Parathyroid adenoma (tissue), 2 donors: Measurements from ENCODE around the gene GOSR1.
"Not testable (repeated sequence)": the region's sequence is repeated elsewhere in the genome, so short reads cannot be mapped to it uniquely, and the experiment has no call there.

Experiments used
- H2AFZ ChIP-seq: fragments of 300-600 bp; sonication (generic); one replicate; pipeline ENCODE4 v1.7.0; 2017; ENCODE audit warnings: antibody characterized with exemption, mild to moderate bottlenecking
- H3K27ac ChIP-seq: fragments of 300-600 bp; sonication (generic); one replicate; pipeline ENCODE4 v1.7.0; 2017
- H3K27me3 ChIP-seq: fragments of 300-600 bp; sonication (generic); one replicate; pipeline ENCODE4 v1.7.0; 2017; ENCODE audit warnings: low read length; ENCODE audit not compliant: control insufficient read depth, insufficient read depth
- H3K36me3 ChIP-seq: fragments of 300-600 bp; sonication (generic); one replicate; pipeline ENCODE4 v1.7.0; 2017; ENCODE audit warnings: low read length; ENCODE audit not compliant: control insufficient read depth, insufficient read depth
- H3K4me1 ChIP-seq: fragments of 300-600 bp; sonication (generic); one replicate; pipeline ENCODE4 v1.7.0; 2017; ENCODE audit warnings: control low read depth
- H3K4me2 ChIP-seq: fragments of 300-600 bp; sonication (generic); one replicate; pipeline ENCODE4 v1.7.0; 2017; ENCODE audit warnings: low read length
- H3K4me3 ChIP-seq: fragments of 300-600 bp; sonication (generic); one replicate; pipeline ENCODE4 v1.7.0; 2017; ENCODE audit warnings: low read depth, low read length
- H3K79me2 ChIP-seq: fragments of 300-600 bp; sonication (generic); one replicate; pipeline ENCODE4 v1.7.0; 2017; ENCODE audit warnings: control low read depth
- H3K9ac ChIP-seq: fragments of 300-600 bp; sonication (generic); one replicate; pipeline ENCODE4 v1.7.0; 2017; ENCODE audit warnings: mild to moderate bottlenecking
- H3K9me3 ChIP-seq: fragments of 300-600 bp; sonication (generic); one replicate; pipeline ENCODE4 v1.7.0; 2017; ENCODE audit warnings: low read length; ENCODE audit not compliant: control insufficient read depth
- TF ChIP-seq, protein P1 (sequence below): fragments of 300-600 bp; sonication (generic); IDR thresholded peaks from one replicate; pipeline ENCODE4 v1.7.0; 2017; ENCODE audit warnings: antibody characterized with exemption, mild to moderate bottlenecking
- donor health status: primary hyperparathyroidism.

GOSR1 gene

DNA sequence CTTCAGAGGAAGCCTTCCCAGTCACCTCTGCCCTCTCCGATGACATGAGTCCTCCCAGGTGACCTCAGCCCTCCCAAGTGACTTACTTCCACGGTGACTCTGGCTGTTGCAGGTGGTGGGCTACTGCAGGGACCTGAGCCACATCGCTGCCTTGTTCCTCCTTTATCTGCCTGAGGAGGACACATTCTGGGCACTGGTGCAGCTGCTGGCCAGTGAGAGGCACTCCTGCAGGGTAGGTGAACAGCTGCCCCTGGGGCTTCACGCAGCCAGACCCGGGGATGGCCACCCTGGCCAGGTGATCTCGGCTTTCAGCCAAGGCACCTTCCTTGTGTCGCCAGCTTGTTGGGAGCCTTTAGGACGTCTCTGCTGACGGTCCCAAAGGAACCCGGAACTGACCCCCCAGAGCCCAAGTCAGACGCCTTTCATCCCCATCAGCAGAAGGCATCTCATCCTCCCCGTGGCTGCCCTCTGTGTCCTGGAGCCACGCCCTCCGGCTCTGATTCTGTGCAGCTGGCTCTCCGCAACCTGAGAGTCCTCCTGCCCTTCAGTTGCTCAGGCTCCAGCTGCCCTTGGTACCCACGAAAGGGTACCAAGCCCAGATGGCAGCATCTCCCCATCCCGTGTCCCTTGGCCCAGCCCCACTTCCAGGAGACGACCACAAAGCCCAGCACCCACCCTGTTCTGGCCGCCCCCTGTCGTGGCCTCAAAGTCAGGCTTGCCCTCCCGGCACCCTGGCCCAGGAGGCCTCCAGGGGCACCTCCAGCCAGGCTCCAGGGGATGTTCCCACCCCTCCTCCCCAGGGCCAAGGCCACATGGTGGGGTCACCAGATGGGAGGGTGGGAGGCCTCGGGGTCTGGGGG is 81.7 kb downstream of the GOSR1 start:
- H3K9ac ChIP-seq: no peak overlapping the region
- TF ChIP-seq, protein P1, sequence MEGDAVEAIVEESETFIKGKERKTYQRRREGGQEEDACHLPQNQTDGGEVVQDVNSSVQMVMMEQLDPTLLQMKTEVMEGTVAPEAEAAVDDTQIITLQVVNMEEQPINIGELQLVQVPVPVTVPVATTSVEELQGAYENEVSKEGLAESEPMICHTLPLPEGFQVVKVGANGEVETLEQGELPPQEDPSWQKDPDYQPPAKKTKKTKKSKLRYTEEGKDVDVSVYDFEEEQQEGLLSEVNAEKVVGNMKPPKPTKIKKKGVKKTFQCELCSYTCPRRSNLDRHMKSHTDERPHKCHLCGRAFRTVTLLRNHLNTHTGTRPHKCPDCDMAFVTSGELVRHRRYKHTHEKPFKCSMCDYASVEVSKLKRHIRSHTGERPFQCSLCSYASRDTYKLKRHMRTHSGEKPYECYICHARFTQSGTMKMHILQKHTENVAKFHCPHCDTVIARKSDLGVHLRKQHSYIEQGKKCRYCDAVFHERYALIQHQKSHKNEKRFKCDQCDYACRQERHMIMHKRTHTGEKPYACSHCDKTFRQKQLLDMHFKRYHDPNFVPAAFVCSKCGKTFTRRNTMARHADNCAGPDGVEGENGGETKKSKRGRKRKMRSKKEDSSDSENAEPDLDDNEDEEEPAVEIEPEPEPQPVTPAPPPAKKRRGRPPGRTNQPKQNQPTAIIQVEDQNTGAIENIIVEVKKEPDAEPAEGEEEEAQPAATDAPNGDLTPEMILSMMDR: no peak
- no peak overlapping the region for H3K4me3 ChIP-seq
- H3K36me3 ChIP-seq: no peaks in the 10 kb centered on the region
- no peak overlapping the region for H2AFZ ChIP-seq
- H3K4me2 ChIP-seq: no peak overlapping the region
- no peaks in the 10 kb centered on the region for H3K79me2 ChIP-seq
- no peaks in the 10 kb centered on the region for H3K27me3 ChIP-seq
- no peak overlapping the region for H3K27ac ChIP-seq
- H3K9me3 ChIP-seq: no peaks in the 10 kb centered on the region
- H3K4me1 ChIP-seq: no peaks in the 10 kb centered on the region

DNA sequence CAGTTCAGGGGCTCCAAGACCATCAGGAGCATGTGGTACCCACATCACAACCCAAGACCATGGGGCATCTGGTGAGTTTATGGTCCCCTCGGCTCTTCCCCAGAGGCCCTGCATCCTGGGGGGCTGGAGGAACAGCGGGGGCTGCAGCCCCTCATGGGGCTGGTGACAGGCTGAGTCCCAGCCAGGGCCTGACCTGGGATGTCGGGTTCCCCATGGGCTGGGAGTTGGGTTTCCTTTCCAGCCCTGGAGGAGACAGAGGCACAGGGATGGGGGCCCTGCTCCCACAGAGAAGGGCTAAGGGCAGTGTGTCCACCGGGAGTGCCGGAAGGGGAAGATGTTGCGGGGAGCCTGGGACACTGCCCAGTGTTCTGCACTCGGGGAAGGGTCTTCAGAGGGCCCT is 82.4 kb downstream of the GOSR1 start:
- Histone ChIP-seq H3K27me3 (no peaks in the 10 kb centered on the region), H3K4me3 (no peak overlapping the region), H3K27ac (no peak overlapping the region), H3K4me1 (no peaks in the 10 kb centered on the region), H3K9ac (no peak overlapping the region), H2AFZ (no peak overlapping the region), H3K79me2 (no peaks in the 10 kb centered on the region), H3K36me3 (no peaks in the 10 kb centered on the region), H3K4me2 (no peak overlapping the region), H3K9me3 (no peaks in the 10 kb centered on the region)
- TF ChIP-seq, protein P1: no peak

DNA sequence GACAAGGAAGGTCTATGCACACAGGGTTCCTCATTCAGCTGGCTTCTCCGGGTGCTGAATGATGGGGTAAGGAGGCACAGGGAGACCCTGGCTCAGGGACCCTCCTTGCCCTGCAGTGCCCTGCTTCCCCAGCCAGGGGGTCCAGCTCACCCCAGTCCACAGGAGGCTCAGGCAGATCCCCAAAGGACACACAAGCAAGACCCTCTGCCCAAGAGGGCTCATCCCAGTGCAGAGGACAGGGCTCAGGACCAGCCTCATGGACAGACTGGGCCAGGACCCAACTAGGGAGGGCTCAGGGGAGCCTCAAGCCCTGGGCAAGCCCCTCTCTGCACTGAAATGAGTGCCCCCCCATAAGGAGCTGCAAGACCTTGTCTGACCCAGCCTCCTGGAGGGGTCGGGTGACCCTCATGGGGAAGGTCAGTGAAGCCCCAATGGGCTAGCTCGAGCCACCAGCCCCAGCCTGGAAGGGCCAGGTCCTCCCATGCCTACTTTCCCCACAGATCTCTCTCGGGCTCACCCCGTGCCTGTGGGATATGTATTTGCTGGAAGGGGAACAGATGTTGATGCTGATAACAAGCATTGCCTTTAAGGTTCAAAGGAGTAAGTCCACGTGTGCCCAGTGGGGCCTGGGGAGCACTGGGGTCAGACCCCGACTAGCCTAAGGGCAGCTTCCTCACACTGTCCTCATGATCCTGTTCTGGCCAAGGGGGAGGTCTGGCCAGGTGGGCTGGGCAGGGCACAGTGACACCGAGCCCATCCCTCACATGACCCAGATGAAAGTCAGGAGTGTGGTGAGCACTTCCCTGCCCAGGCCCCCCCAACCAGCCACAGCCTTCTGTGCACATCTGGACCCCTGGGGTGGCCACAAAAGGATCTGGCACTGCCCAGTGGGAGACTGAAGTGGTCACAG is 83.2 kb downstream of the GOSR1 start:
- H3K4me2 ChIP-seq, H3K4me3 ChIP-seq, H3K27me3 ChIP-seq, H3K9ac ChIP-seq, H3K9me3 ChIP-seq, H3K36me3 ChIP-seq, H2AFZ ChIP-seq, H3K4me1 ChIP-seq, H3K27ac ChIP-seq, H3K79me2 ChIP-seq: not testable (repeated sequence)

DNA sequence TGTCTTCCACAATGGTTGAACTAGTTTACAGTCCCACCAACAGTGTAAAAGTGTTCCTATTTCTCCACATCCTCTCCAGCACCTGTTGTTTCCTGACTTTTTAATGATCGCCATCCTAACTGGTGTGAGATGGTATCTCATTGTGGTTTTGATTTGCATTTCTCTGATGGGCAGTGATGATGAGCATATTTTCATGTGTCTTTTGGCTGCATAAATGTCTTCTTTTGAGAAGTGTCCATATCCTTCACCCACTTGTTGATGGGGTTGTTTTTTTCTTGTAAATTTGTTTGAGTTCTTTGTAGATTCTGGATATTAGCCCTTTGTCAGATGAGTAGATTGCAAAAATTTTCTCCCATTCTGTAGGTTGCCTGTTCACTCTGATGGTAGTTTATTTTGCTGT is 84.6 kb downstream of the GOSR1 start:
- H3K27ac ChIP-seq, H3K4me2 ChIP-seq, H3K9me3 ChIP-seq, H3K4me1 ChIP-seq, H3K9ac ChIP-seq, H3K4me3 ChIP-seq, H3K79me2 ChIP-seq, H3K36me3 ChIP-seq, H2AFZ ChIP-seq, H3K27me3 ChIP-seq: not testable (repeated sequence)

DNA sequence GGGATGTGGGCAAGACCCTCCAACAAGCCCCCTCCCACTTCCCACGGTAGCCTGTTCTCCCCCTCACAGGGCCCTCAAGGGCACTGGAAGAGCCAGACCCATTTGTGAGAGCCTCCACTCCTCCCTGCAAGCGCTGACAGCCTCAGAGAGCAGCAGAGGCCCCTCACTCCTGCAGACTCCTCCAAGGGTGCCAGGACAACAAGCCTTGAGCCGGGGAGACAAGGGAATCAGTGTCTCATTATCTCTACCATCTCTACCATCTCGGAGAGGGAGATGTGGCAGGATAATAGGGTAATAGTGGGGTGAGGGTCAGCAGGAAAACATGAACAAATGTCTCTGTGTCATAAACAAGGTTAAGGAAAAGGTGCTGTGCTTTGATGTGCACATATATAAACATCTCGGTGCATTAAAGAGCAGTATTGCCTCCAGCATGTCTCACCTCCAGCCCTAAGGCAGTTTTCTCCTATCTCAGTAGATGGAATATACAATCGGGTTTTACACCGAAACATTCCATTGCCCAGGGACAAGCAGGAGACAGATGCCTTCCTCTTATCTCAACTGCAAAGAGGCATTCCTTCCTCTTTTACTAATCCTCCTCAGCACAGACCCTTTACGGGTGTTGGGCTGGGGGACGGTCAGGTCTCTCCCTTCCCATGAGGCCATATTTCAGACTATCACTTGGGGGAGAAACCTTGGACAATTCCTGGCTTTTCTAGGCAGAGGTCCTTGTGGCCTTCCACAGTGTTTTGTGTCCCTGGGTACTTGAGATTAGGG is 86.1 kb downstream of the GOSR1 start:
- not testable (repeated sequence) for H3K9me3 ChIP-seq, H3K36me3 ChIP-seq, H2AFZ ChIP-seq, H3K79me2 ChIP-seq, H3K4me3 ChIP-seq, H3K4me1 ChIP-seq, H3K4me2 ChIP-seq, H3K27me3 ChIP-seq, H3K27ac ChIP-seq, H3K9ac ChIP-seq

DNA sequence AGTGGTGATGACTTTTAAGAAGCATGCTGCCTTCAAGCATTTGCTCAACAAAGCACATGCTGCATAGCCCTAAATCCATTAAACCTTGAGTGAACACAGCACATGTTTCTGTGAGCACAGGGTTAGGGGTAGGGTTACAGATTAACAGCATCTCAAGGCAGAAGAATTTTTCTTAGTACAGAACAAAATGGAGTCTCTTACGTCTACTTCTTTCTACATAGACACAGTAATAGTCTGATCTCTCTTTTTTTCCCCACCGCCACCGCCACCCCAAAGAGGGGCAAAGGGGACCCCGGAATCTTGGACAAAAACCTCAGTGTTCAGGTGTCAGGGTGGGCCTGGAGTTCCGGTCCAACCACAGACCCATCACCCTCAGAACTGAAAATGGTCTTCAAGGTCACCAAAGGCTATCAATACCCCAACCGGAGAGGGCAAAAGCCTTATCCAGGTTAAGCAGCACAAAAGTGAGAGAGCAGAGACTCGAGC is 86.7 kb downstream of the GOSR1 start:
- H3K27ac ChIP-seq: not testable (repeated sequence)

DNA sequence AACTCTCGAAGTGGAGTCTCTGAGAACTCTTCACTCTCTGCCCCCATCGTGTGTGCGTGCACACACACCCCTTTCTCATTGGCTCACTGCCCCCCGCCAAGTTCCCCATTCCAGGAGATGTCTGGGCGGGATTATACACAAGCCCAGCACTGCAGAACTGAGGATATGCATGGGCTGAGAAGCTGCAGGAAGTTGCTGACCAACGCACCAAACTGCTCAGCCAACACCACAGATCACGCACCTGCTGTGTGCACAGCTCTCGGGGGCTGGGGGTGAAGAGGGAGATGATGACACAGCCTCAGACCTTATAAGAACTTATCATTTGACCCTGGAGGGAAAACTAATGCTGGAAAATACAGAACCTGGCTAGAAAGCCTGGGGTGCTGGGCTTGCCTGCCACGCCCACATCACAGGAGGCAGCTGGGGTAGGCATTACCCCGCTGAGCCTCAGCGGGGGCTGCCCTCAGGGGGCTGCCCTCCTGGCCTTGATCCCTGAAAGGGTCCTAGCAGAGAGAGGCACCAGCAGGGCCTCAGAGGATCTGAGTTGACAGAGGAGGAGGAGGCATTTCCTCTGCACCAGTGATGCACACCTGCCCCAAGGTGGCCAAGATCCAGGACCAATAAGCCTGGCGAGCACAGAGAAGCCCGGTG is 87.3 kb downstream of the GOSR1 start:
- not testable (repeated sequence) for H2AFZ ChIP-seq, H3K27me3 ChIP-seq, H3K4me3 ChIP-seq, H3K4me1 ChIP-seq, H3K27ac ChIP-seq, H3K9me3 ChIP-seq, H3K4me2 ChIP-seq, H3K36me3 ChIP-seq, H3K9ac ChIP-seq, H3K79me2 ChIP-seq

More for the DNA sequence above, 86.7 kb downstream of the GOSR1 start:
- H3K4me2 ChIP-seq, H3K79me2 ChIP-seq, H3K36me3 ChIP-seq, H3K4me3 ChIP-seq, H3K9me3 ChIP-seq, H3K27me3 ChIP-seq, H3K4me1 ChIP-seq, H2AFZ ChIP-seq, H3K9ac ChIP-seq: not testable (repeated sequence)
